Stimulated activated CD8-positive, alpha-beta memory T cell treated with anti-CD3 and anti-CD28 coated beads, Interleukin-7, amount 100 ng/mL, for 24 hours (primary cell): Measurements from ENCODE around the gene CSGALNACT2.

Experiments
- DNase-seq: peaks from one replicate; pipeline ENCODE4 v3.0.0-alpha.2; 2020; ENCODE audit warnings: low read depth

The CSGALNACT2 gene

DNA sequence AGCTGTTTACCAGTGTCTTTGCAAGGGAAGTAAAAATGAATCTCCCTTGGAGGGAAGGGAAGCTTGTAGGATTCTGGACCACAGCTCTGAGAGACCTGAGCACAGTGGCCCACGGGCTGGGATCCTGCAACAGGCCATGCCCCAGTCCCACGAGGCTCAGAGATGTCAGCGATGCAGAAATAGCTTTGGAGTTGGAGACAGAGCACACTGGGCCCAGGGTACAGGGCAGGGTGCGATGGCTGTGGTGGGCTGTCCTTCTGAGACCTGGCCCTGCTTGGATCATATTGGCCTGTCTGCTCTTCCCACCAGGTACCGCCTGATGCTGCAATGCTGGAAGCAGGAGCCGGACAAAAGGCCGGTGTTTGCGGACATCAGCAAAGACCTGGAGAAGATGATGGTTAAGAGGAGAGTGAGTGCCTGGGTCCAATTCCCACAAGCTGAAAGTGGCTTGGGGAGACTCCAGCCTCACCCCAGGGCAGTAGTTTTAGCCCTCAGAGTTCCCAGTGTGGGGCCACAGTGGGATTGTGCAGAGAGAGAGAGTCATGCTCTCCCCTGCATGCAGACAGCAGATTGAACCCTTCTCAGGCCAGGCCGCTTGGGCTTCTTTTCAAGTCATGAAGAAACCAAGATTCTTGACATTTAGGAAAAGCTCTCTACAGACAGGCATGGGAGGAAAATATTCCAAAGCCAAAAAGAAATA lies 13.5 kb upstream of the CSGALNACT2 start:
- DNase-seq = no peak

DNA sequence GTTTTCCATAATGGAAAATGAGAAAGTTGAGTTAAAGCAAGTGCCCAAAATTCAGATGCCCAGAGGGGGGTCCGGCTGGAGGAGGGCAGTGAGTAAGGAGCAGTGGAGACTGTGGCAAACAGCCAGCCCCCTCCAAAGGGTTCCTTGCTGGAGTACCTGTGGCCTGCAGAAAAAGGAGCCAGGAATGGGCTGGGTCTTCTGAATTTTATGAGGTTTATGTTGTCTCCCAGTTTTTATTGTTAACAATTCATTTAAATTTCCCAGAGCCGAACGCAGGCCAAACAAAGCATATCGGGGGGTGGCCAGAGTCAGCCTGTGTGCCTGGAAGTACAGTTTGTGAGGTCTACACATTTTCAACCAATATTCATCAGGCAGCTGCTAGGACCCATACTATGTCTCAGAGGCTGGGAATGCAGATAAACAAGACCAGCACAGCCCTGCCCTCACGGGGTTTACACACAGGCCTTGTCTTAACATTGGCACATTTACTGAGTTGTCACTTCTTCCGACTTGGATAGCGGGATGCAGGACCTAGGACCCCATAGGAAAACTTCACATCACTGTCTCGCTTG lies 12.9 kb upstream of the CSGALNACT2 start:
- DNase-seq = no peak

DNA sequence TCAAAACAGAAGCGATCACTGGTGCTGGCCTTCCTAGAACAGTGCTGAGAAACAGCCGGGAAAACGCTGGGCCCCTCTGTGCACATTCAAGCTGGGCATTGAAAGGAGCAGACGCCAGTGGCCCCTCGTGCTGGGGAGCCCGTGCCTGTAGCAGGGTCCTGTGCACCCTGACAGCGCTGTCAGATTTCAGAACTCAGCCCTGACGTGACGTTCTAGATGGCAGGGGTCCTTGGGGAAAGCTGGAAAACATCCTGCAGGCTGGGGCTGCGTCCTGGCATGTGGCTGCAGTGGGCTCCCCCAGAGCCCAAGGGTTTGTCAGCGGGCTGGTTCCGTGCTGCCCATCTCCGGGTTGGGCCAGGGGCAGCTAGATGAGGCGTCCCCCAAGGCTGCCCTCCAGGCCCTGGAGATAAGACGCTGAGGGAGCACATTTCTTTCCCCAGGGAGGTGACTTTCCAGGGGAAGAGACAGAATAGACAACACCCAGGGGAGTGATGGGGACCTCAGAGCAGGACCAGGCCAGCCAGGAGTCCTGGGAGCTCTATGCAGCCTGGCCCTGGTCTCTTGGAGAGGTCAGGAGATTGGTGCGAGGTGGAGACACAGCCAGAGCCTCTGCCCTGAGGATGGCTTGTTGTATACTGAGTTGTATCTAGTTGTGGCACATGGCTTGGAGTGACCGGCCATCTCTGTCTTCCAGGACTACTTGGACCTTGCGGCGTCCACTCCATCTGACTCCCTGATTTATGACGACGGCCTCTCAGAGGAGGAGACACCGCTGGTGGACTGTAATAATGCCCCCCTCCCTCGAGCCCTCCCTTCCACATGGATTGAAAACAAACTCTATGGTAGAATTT lies 12.1 kb upstream of the CSGALNACT2 start:
- no peak for DNase-seq

DNA sequence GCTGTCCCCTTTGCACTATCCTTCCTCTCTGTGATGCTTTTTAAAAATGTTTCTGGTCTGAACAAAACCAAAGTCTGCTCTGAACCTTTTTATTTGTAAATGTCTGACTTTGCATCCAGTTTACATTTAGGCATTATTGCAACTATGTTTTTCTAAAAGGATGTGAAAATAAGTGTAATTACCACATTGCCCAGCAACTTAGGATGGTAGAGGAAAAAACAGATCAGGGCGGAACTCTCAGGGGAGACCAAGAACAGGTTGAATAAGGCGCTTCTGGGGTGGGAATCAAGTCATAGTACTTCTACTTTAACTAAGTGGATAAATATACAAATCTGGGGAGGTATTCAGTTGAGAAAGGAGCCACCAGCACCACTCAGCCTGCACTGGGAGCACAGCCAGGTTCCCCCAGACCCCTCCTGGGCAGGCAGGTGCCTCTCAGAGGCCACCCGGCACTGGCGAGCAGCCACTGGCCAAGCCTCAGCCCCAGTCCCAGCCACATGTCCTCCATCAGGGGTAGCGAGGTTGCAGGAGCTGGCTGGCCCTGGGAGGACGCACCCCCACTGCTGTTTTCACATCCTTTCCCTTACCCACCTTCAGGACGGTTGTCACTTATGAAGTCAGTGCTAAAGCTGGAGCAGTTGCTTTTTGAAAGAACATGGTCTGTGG lies 11.4 kb upstream of the CSGALNACT2 start:
- DNase-seq = no peak

DNA sequence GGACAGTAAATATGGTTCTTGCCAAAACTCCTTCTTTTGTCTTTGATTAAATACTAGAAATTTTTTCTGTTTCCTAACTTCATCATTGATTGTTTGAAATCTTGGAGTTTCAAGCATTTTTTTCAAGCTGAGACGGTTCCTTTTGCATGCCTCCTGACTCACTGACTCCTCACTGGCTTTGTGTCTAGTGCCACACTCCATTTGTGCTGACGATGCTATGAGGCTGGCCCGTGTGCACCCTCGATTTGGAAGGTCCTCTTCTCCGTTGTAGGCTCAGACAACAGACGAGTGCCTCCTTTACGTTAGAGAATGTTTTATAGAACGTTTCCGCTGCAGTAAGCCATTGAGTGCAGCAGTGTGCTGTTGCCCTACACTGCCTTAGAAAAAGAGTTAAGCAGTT lies 10.8 kb upstream of the CSGALNACT2 start:
- no peak for DNase-seq

DNA sequence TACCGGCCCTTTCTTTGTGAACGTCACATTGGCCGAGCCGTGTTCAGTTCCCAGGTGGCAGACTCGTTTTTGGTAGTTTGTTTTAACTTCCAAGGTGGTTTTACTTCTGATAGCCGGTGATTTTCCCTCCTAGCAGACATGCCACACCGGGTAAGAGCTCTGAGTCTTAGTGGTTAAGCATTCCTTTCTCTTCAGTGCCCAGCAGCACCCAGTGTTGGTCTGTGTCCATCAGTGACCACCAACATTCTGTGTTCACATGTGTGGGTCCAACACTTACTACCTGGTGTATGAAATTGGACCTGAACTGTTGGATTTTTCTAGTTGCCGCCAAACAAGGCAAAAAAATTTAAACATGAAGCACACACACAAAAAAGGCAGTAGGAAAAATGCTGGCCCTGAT lies 9.9 kb upstream of the CSGALNACT2 start:
- no peak for DNase-seq

DNA sequence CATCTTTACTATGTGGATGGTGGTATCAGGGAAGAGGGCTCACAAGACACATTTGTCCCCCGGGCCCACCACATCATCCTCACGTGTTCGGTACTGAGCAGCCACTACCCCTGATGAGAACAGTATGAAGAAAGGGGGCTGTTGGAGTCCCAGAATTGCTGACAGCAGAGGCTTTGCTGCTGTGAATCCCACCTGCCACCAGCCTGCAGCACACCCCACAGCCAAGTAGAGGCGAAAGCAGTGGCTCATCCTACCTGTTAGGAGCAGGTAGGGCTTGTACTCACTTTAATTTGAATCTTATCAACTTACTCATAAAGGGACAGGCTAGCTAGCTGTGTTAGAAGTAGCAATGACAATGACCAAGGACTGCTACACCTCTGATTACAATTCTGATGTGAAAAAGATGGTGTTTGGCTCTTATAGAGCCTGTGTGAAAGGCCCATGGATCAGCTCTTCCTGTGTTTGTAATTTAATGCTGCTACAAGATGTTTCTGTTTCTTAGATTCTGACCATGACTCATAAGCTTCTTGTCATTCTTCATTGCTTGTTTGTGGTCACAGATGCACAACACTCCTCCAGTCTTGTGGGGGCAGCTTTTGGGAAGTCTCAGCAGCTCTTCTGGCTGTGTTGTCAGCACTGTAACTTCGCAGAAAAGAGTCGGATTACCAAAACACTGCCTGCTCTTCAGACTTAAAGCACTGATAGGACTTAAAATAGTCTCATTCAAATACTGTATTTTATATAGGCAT lies 9.1 kb upstream of the CSGALNACT2 start:
- no peak for DNase-seq

DNA sequence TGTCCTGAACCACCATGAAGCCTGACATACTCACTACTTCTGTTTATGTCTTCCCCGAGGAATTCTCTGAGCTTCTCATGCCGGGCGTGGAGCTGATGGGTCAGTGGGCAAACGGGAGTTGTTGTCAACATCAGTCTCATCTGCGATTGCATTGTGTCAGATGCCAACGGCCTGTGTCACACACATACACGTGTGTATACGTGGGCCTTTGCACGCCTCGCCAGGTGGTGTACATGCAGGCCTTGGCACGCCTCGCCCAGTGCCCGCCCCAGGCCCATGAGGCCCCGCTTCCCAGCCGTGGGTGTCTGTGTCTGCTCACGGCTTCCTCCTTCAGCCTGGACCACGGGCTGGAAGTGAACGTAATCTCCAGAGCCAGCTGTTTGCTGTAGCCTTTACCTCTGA lies 7.5 kb upstream of the CSGALNACT2 start:
- no peak for DNase-seq

DNA sequence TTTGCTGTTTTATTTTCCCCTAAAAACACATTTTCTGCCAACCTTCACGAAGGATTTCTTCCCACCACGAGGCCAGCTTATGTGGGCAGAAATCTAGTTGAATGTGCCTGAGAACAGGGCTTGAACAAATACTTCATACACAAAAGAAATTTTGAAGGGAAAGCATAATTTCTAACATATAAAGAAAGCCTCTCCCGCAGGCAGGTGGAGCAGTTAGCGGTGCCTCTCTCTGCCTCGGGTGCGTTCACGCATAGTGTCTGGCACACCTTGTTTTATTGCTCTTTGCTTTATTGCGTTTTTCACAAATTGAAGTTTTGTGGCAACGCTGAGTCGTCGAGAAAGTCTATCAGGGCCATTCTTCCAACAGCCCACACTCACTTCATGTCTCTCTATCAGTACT lies 7.0 kb upstream of the CSGALNACT2 start:
- DNase-seq = no peak

DNA sequence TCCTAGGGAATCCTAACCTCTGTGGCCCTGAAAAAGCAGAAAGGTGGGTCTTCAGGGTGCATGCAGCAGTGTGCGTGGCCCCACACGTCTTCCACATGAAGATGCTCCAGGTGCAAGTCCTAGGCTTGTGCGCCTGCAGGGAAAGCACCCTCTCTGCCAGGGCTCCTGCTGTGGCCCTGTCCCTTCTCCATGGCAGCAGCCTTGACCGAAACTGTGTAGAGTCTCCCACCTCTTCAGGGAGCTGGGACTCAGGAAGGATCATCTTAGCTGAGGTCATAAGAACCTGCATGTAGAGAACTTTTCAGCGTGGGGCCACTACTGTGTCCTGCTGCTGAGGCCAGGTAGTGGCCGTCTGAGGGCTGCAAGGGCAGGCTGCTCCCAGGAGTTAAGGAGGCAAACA lies 6.3 kb upstream of the CSGALNACT2 start:
- no peak for DNase-seq

DNA sequence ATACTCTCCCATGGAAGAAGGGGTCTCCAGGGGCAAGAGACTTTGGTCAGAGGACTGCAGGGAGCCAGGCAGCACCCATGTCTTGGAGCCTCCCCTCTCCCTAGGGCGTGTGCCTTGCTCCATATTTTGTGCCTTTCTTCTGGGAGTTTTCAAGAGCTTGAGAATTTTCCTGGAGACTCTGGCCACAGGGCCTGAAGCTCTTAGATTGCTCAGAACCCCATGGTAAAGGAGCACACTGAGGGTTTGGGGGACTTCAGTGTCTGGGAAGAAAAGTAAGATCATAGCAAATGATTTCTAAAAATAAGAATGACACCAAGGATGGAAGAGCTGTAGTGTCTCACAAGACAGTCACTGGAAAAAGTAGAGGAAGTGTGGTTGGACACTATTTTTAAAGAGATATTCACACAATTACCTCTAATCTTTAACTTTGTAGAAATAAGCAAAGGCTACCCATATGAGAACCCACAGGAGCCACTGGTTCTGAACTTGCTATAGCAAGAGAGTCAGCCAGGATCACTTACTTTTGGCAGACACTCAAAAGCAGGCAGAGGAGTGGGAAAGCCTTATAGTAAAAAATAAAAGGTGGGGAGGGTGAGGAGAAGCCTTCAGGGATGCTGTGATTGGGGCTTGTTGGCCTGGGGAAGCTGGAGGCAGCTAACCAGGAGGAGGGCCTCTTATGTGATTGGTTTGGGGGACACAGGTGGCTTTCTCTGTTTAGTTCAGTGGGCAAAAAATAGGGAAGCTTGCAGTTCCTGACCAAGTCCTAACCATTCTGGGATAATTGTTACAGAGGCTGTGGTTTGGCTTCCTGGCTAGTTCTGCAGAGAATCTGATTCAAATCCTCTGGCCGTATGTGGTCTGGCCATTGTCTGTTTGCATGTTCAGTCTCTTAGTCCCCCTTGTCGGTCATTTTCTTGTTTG lies 5.1 kb upstream of the CSGALNACT2 start:
- no peak for DNase-seq

DNA sequence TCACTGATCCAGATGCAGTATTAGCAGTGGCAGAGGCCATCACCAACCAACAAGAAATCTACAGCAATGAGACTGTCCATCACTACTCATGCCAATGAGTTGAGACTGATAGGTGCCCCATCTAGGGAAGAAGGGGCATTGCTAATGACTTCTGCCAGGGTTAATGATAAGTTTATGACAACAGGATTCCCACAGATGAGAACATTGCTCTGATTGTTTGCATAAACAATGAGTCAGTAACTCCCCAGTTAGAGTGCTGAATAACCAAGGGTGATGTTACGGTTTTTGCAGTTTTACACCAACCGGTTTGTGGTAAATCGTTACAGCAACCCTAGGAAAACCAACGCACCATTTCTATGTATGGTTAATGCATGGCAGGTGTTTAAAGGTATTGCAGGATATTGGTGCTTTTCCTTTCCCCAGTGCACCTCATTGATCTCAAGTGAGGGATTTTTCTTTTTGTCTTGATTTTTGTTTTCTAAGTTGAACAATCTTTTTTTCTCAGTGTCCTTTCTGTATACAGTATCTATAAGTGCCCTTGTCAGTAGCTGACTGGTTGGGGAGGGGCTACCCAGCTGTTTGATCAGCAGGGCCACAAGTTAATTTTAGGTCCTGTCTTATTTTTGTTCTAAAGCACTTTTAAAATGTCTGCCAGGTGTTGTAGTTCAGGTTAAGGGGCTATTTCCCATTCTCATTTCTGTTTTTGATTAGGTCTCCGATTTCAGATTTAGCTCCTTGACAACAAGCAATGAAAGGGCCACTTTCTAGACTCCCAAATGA lies 3.9 kb upstream of the CSGALNACT2 start:
- no peak for DNase-seq

DNA sequence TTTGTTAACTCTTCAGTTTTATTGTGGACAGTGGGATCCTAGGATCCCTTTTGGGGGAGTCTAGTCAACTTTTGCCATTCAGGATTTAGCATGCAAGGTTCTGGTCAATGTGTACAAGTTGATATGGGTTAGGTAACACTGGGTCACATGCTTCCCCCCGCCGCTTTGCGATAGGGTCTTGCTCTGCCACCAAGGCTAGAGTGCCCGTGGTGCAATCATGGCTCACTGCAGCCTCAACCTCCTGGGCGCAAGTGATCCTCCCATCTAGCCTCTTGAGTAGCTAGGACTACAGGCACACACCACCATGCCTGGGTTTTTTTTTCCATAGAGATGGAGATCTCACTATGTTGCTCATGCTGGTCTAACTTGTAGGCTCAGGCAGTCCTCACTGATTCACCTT lies 3.2 kb upstream of the CSGALNACT2 start:
- no peak for DNase-seq

DNA sequence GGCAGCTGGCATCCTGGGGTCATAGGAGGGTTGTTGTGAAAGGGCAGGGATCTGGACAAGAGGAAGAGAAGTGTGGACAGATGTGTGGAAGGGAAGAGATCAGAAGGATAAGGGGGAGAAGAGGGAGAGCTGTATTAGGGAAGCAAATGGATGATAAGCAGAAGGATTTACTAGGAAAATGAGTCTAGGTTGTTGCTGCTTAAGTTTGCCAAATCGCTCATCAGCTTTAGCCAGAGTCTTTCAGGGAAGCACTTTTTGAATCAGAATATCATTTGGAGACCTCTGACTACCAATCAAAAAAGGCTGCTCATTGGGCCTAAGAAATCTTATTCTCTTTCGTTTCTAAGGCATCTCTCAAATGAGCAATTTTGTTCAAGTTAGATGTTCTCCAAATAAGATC lies 2.6 kb upstream of the CSGALNACT2 start:
- DNase-seq = no peak

DNA sequence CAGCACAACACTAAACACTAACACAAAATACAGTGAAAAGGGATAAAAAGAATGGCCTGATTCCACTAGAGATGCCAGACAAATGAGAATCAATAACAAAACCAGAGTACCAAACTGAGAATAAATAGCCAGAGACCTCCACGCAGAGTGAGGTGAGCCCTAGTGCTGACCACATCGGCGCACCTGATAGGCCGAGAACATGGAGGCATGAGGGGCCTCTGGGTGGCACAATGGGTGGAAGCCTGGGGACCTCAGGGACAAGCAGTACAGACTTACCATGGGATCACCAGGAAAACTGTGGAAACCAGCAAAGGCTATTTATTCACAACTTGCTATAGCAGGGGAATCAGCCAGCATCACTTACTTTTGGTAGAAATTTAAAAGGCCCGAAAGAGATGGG lies 1.8 kb upstream of the CSGALNACT2 start:
- no peak for DNase-seq

DNA sequence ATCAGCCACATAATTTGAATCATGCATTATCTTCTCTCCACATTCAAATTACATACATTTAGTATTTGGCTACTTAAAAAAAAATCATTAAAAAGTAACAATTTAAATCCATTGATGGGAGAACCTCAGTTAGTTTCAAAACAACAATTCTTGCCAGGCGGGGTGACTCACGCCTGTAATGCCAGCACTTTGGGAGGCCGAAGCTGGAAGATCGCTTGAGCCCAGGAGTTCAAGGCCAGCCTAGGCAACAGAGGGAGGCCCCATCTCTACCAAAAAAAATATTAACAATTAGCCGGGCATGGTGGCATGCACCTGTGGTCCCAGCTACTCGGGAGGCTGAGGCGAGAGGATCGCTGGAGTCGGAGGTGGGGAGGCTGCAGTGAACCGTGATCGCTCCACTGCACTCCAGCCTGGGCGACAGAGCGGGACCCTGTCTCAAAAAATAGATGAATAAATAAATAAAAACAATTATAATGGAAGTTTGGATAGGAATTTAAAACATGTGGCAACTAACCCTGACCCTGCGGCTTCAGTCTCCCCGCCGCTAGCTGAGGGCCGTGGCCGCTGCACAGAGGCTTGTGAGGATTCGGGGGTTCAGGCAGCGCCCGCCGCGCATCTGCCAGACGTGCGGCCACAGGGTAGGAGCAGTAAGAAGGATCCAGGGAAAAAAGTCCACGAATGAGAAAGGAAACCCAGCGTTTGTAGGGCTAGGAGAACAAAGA lies 1.1 kb upstream of the CSGALNACT2 start:
- no peak for DNase-seq

DNA sequence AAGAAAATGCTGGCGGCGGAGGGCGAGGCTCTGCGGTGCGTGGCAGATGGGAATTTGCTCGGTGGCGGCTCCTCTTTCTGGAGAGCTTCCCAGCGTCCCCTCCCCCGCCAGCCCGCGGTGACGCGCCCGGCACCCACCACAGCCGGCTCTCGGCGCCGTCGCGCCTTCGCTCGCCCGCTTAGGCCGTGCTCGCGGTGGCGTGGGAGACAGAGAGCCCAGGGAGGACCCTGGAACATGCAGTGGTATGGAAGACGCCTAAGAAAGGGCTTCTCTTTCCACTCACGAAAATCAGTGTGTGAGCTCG lies 576 bp upstream of the CSGALNACT2 start:
- DNase-seq = no peak

DNA sequence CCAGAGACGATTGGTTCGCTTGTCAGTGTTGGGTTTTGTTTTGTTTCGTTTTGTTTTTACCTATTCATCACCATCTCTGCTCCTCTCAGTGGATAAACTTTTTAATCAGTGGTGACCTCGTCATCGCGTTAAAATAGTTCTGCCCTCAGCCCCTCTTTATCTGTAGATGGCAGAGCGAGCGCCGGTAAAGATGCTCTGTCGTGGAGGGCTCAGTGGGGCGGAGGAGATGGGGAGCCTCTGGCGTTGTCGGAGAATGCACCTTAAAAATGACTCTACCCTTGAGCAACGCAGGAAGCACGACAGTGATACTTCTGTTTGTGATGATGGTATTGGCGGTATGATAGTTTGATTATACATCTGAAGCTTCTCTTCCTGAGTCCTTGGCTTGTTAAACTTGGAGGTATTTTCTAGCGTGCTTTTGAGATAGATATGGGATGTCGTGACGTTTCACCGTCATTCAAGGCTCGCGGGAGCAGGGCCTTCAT lies 554 bp downstream of the CSGALNACT2 start:
- DNase-seq = peak; percentile 38

DNA sequence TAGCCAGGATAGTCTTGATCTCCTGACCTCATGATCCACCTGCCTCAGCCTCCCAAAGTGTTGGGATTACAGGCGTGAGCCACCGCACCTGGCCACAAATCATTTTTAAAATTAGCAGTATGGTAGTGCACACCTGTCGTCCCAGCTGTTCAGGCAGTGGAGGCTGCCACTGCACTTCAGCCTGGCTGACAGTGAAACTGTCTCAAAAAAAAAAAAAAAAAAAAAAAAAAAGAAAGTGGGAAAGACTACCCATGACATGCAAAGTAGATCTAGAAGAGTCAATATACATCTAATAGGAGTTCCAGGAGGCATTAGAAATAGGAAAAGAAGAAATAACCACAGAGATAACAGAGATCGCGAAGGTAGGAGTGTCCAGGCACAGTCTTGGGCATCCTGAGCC lies 3.2 kb downstream of the CSGALNACT2 start:
- DNase-seq = no peak

DNA sequence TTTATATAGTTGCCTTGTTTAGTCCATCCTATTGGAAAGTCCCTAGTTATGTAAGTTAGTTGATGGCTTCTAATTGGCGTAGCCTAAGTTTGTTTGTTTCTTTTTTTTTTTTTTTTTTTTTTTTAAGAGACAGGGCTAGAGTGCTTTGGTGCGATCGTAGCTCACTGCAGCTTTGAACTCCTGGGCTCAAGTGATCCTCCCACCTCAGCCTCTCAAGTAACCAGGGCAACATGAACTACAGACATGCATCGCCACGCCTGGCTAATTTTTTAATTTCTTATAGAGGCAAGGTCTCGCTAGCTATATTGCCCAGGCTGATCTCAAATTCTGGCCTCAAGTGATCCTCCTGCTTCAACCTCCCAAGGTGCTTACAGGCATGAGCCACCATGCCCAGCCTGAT lies 7.1 kb downstream of the CSGALNACT2 start:
- DNase-seq = no peak
